ENCODE results near the gene HSPA2.
"Not testable (repeated sequence)": the region's sequence is repeated elsewhere in the genome, so short reads cannot be mapped to it uniquely, and the experiment has no call there.

The HSPA2 gene

DNA sequence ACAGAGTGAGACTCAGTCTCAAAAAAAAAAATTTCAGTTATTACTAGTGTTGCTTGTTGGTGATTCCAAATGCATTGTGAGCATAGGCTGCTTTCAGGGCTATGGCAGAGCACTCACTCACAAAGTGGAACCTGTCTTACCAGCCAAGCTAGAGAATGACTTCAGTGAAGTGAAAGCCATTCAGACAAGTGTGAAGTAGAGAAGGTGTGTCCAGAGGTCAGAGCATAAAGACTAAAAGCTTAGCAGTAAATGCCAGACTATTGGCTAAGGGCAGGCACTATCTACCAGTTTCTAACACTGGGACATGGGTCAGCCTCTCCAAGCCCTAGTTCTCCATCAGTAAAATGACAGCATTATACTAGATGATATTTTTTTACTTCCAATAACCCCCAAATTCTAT, 21.9 kb downstream of the HSPA2 start:
- DNase-seq (ENCODE audit: low spot score): no peak

DNA sequence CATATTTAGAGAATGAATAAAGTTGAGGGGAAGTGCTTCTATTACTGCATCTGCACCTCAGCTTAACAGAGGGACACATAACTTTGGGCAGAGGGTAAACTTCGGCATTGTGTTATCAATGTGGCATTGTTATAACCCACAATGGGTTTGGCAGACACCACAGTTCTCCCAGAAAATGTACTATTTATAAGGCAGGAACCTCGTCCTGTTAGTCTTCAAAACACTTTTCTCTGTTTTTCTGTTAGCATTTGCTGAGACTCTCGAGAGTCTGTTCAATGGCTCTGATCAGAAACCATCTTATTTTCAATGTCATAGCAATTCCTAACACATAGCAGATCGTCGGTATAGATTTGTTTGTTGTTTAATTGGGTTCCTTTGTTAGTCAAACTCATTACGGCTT, 23.2 kb downstream of the HSPA2 start:
- no peak for DNase-seq (ENCODE audit: low spot score)

DNA sequence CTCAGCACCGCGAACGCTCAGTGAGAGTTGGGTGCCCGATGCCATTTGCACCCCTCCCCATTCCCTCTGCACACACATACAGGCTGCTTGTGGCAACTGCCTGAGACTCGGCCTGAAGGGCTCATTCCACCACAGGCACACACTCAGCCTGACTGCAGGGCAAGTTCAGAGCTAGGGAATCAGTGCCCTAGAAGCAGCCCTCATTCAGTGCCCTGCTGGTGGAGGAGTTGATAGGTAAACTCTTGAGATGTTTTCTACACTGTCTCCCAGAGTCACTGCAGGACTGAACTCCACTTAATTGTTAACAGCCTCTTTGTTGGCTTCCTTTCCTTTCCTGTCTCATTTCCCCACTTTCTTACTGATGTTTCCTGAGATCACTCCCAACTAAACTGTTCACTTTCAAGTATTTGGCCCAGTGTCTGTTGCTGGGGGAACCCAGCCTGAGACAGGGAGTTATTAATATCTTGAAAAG, 26.1 kb downstream of the HSPA2 start:
- no peak for DNase-seq (ENCODE audit: low spot score)

DNA sequence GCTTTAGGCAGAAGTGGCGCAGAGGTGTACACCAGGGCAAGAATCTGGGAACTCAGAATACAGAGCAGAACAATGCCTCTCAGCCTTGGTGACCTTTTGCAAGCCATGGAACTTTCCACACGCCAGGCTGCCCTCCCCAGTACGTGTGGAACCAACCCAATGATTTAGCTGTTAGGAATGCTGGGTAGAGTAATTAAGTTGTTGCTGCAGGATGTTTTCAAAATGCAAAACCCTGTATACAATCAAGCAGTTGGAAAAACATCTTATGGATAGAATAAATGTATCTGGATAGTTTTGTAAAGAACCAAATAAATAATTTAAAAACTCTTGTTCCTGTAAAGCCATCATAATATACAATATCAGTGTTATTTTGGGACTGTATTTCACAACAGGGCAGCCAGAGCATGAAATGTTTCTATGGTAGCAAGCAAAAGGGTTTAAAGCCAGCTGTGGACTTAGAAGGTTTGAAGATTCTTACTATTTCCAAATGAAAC, 28.6 kb downstream of the HSPA2 start:
- DNase-seq (ENCODE audit: low spot score): peak; percentile 59

DNA sequence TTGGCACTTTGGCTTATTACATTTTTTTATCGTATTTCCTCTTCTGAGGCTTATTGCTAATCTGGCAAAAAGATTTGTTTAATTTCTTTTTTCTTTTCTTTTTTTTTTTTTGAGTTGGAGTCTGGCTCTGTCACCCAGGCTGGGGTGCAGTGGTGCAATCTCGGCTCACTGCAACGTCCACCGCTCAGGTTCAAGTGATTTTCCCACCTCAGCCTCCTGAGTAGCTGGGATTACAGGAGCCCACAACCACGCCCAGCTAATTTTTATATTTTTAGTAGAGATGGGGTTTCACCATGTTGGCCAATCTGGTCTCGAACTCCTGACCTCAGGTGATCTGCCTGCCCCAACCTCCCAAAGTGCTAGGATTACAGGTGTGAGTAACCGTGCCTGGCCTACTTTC, 29.1 kb downstream of the HSPA2 start:
- not testable (repeated sequence) for DNase-seq (ENCODE audit: low spot score)

DNA sequence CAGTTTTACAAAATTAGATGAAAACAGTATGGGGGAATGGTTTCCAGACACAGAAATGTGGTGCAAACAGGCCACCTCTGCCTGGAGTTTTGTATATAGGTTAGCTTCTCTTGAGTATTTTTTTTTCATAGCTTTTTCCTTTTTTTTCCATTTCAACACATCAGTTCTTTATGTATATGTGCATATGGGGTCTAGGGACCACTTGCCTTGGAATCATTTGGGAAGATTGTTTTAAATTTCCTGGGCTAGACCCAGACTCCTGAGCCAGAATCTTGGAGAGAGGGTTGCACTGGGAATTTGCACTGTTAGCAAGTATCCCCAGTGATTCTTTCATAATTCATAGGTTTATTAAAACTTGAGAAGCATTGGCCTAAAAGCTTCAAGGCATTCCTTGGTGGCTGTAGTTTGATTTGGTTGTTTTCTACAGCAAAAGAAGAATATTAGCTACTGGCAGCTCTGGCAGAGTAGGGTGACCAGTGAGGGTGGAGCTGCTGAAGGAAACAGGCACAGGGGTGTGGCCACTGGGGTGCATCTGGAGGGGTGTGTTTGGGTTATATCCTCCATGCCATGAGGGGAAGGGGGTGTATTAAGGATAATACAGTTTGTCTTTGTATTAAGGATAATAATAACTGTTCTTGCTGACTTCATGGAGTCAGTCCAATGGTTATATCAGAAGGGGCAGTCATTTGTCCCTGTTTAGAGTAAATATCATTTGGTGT, 32.0 kb downstream of the HSPA2 start:
- no peak for DNase-seq (ENCODE audit: low spot score)

DNA sequence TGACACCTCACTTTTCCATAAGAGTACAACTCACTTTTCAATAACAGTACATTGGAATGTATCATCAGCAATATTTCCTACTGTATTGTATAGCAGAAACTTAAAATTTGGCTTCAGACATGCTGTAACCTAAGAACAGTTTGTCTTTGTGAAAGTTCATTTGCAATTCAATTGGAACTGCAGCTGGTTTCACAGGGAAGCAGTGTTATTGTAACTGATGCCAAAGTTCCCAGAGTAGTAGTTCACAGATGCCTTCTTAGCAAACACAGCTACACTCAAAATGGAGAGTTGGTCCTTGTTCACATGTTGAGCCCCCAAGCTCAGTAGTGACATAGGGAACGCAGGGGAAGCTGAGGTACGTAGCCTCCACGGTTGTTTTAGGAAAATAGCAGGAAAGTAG, 32.6 kb downstream of the HSPA2 start:
- DNase-seq (ENCODE audit: low spot score): no peak

DNA sequence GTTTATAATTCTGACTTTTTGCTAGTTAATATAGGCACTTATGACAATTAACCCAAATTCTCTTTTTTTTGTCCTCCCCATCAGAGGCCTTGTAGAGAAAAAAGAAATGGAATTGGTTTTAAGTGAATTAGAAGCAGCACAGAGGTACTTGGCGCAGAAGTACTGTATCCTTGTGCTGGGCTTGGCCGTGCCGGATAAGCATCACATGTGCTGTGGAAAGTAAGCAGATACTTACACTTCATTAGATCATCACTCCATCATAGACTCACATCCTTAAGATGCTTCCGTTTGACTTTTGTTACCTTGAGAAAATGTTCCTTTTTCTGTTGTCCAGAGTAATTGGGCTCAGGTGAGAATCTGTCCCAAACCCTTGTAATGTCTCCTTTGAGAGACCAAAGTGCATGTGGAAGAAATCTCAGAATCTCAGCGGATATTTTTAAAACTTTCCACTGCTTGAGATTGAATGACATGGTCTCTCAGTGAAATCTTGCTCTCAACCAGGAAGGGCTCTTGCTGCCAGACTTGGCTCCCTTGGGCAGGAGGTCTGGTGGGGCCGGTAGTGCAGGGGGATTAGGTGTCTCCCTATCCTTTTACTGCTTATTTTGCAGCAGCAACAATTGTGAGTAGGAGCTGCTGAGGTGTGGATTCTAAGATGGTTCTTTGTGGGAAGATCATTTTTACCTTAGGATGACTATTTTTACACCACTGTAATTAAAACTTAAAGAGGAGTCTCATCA, 34.0 kb downstream of the HSPA2 start:
- DNase-seq (ENCODE audit: low spot score): no peak

DNA sequence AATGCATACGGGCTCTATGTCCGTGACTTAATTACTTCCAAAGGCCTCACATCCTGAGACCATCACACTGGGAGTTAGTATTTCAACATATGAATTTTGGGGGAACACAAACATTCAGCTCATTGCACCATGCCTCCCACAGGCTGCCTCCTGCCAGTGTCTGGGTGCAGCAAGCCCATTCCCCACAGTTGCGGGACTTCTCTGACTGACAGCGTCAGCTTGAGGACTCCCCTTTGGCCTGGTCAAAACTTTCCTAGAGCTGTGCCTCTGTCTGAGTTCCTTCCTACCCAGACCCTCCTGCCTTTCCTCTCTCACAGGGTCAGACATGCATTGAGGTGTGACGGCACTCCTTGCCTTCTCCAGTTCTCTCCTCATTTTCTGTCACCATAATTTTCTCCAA, 36.7 kb downstream of the HSPA2 start:
- DNase-seq (ENCODE audit: low spot score): no peak

DNA sequence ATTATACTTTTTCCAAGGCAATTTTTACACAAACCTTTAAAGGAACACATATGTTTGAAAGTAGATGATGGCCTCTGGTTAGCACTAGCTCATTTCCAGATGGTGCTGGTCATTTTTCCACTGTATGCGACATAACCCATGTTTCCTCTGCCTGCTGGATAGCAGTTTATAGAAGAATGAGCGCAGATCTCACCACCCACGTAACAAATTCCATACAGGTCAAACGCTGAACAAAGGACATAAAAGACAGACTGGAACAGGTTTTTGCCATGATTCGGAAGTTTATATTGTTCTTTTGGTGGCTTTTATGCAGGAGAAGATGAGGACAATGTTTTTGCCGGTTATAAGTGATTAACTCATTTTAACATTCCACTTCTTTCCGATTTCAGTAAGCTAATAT, 39.9 kb downstream of the HSPA2 start:
- DNase-seq (ENCODE audit: low spot score): no peak

DNA sequence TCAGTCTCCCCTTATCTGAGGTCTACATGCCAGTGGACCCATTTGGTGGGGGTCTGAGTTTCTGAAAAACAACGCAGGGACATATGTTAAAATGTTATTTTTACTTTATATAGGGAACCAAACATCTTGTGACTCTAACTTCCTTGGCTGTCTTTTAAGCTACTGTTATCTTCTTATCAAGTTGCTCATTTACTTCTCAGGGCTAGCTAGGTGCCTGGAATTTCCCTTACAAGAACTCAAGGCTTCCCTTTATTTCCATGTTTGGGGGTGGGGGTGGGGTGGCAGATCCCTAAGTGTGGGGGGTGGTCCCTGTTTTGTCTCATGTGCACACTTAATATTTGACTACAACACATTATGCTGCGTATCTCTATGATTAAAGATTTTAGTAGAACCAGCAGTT, 40.8 kb downstream of the HSPA2 start:
- DNase-seq (ENCODE audit: low spot score): no peak

DNA sequence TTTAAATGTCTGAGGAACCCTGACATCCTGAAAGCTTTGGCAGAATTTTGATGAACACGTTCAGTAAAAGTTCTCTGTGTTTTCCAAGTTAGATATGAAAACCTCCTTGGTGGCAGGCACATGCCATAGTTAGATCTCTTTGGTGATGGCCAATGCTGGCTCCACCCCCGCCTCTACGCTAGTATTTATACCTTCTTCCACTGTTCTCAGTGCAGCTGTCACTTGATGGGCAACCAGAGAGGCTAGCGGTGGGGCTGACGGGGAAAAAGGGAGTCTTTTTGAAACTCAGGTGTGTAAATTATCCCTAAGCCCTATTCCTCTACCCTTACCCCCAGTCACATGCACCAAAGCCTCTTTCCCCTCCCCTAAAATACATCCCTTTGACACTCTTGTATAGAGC, 41.3 kb downstream of the HSPA2 start:
- no peak for DNase-seq (ENCODE audit: low spot score)

DNA sequence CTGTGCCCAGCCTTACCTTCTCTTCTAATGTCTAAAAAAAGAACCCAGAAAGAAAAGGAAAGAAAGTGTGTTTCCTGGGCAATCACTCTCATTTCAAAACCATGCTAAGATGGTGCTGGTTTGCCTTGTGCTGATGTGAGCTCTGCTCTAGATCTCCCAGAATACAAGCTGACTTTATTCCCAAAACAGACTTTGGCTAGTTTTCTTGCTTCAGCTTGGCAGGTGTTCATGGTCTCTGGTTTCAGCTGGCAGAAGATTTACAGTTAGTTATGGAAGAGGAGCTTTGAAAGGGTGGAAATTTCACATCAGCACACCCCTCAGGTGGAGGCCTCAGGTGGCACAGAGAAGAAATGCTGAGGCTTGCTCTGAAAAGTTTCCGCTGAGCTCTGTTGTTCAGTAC, 43.6 kb downstream of the HSPA2 start:
- DNase-seq (ENCODE audit: low spot score): no peak

DNA sequence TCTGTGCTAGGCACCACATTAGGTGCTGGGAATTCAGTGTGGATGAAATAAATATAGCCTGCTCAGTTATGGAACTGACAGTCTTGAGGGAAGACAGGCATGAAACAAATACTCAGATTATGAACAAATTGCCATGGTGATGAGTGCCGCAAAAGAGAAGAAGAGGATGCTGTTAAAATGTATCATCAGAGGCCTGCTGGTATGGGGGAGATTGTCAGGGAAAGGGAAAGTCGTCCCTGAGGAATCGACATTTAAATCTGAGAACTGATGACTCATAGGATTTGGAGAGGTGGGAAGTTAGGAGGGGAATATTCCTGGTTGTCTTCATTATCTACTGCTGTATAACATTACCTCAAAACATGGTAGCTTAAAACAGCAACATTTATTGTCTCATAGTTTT, 51.3 kb downstream of the HSPA2 start:
- peak; percentile 21 for DNase-seq (ENCODE audit: low spot score)
